ENCODE data around the gene TBC1D22A.
"Not testable (repeated sequence)": the region's sequence is repeated elsewhere in the genome, so short reads cannot be mapped to it uniquely, and the experiment has no call there.

The TBC1D22A gene

DNA sequence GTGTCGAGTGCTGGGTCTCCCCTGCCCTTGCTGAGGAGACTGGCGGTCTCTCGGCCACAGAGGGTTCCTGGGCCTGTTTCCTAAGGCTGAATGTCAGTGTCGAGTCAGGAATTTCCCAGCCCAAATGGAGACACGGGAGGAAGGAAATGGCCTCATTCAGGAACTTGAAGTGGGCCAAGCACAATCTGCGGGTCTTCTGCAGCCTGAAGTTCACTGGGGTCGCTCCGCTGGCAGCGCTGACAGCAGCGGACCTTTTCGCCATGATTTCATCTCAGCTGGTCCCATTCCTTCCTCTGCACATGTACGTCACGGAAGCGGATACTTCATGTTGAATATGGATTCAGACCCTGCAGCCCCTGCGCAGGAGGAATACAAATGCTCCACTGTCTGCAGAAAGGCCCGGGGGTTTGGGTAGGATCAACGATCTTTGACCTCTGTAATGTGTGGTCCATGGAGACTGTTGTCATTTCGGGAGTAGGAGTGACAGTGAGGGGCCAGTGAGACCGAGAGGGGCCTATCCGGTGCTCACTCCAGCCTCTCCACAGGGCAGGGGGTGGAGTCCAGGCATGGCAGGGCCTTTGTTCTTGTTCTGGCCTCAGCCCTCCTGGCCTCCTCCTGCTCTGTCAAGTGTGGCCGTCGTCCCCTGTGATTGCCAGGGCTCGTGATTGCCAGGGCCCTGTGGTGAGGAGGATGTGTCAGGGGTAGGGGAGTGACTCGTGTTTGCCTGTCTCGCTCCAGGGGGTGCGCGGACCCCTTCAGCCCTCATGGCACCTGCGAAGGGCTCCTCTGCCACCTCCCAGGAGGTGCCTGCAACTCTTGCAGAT lies 402.3 kb downstream of the TBC1D22A start:
- no peak for DNase-seq

DNA sequence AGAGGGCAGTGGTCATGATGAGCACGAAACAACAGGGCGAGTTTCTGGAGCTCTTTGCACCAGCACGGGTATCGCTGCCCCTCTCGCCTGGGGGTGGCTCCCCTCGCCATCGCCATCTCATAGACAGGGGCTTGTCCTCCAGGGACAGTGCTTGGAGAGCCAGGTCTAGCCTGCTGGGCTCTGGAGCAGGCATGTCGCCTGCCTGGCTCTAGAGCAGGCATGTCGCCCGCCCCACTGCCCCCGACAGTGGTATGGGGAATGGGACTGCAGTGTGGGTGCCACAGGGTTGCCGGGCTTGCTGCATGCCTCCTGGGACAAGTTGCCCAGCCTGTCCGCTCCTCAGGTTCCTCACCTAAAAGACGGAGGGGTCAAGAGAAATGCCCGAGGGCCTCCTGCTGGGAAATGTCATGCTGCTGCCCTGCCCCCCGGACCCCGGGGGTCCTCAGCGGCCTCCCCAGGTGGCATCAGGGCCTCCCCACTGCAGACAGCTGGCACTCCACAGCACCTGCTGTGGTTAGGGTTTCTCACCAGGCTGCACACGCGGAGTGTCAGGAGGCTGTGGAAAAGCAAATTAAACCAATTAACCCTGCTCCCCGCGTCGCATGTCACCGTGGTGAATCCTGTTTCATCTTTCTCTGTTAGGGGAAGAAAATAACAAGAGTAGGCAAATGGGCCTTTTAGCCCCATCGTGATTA lies 403.0 kb downstream of the TBC1D22A start:
- no peak for DNase-seq

DNA sequence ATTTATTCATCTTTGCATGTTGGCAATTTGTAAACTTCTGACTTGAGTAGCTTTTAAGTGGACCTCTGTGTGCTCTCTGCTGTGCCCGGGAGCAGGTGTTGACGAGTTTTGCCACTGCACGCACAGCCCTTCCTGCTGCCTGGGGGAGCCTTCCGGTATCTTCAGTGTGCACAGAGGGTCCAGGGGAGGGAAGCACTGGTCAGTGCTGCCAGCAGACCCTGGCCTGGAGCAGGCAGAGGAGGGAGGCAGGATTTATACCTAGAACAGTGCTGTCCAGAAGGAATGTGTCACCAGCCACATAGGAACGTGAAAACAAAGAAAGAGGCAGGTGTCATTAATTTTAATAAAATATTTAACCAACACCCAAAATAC lies 403.6 kb downstream of the TBC1D22A start:
- DNase-seq: no peak

DNA sequence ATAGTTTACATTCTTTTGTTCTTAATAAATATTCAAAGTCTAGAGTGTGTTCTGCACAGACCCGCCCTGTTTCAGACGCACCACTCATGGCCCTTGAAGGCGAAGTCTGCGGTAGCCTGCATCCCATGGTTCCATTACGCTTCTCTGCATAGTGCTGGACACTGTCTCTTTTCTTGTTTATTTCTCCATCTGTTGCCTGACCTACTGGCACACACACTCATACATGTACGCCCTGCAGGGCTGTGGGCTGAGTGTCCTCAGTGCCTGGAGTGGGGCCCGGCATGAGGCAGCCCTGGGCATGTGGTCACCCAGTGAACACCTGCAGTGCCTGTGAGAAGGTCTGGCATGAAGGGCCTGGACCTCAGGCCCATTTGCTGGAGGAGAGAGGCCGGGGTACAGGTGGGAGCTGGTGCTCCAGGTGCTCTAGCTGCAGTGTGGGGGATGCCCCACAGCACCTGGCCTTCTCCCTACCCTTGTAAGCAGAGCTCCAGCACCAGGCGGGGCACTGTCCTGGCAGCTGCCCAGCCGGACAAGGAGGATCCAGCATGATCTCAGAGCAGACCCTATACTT lies 404.1 kb downstream of the TBC1D22A start:
- DNase-seq: no peak

DNA sequence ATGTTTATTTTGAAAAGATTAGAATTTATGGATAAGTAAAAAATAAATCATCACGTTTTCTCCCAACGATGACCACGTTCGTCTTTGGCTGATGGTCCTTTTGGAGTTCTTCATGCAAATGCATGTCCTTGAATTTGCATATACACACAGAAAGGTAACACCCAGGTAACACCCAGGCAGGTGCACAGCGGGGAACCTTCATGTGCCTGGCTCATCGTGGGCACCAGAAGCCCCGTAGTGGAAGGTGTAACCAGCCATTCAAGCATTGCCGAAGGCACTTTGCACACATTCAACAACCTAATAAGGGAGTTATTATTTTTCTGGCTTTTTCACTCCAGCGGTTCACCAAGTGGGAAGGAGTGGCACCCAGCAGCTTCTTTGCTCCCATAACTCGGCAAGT lies 404.6 kb downstream of the TBC1D22A start:
- no peak for DNase-seq

DNA sequence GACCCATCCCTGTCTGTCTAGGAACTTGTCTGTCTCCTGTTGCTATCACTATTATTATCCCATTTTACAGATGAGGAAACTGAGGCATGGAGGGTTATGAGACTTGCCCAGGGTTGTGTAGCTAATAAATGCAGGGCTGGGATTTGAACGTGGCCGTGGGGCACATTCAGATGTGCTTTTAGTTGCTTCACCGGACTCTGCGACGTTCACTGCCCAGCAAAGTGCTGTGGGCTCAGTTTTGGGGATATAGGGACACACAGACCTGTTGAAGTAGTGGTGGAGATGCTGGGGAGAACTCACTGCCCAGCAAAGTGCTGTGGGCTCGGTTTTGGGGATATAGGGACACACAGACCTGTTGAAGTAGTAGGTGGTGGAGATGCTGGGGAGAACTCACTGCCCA lies 405.5 kb downstream of the TBC1D22A start:
- DNase-seq: not testable (repeated sequence)

DNA sequence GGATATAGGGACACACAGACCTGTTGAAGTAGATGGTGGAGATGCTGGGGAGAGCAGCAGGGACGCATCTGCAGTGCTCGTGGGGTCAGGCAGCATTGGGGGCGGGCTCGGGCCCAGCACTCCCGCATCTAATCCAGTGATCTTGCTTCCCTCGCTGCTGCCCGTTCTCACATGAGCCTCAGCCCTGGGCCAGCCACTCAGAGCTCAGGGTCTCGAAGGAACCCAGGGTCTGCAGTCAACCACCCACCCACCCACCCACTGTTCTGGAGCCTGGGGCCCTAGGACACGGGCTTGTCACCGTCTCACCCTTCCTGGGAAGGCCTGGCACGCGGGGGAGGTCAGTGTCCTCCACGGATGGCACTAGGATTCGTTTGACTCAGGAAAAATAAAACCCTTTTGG lies 406.0 kb downstream of the TBC1D22A start:
- DNase-seq: no peak

DNA sequence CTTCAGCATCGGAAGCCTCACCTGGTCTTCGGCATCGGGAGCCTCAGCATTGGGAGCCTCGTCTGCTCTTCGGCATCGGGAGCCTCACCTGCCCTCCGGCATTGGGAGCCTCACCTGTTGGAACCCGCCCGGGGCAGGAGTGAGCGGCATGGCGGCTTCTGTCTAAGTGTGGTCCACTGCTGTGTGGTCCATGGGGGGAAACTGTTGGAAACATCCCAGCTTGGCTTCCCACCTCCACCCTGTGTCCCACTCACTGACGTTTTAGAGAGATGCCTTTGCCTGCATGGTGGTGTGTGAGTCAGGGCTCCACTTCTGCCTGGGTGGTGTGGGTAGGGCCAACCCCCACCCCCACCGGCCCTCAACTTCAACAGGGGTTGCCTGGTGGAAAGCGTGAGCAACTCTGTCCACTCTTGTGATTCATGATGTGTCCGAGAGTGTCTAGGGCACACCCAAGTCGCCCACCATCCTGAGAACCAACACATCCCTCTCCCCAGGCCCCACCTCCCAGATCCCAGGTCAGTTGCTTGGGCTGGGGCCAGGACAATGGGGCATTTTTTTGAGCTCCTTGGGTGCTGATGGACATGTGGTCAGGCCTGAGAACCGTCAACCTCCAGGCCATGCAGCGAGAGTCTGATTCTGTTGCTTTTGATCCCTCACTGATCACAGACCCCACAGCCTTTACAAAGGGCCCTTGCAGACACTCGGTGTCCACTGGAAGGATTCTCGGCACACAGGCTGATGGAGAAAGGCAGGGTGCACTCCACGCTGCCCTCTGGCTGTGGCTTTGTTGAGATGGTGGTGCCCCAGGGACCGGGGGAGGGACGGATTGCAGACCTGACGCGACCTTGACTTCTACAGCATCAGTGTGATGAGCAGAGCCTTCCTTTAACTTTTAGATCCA lies 406.7 kb downstream of the TBC1D22A start:
- no peak for DNase-seq

DNA sequence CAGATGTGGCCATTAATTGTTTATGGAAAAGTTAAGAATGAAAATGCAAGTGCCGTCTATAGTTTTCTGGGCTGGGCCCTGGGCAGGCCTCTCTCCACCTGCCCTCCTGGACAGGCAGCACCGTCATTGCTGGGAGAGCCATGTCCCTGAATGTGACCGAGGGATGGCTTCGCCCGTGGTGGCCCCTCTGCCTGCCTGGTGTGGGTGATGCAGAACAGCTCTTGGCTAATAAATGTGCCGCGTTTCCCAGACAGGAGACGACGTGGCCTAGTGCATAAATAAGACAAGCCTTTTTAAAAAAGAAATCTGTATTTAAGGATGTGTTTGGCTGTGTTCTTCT lies 407.3 kb downstream of the TBC1D22A start:
- no peak for DNase-seq

DNA sequence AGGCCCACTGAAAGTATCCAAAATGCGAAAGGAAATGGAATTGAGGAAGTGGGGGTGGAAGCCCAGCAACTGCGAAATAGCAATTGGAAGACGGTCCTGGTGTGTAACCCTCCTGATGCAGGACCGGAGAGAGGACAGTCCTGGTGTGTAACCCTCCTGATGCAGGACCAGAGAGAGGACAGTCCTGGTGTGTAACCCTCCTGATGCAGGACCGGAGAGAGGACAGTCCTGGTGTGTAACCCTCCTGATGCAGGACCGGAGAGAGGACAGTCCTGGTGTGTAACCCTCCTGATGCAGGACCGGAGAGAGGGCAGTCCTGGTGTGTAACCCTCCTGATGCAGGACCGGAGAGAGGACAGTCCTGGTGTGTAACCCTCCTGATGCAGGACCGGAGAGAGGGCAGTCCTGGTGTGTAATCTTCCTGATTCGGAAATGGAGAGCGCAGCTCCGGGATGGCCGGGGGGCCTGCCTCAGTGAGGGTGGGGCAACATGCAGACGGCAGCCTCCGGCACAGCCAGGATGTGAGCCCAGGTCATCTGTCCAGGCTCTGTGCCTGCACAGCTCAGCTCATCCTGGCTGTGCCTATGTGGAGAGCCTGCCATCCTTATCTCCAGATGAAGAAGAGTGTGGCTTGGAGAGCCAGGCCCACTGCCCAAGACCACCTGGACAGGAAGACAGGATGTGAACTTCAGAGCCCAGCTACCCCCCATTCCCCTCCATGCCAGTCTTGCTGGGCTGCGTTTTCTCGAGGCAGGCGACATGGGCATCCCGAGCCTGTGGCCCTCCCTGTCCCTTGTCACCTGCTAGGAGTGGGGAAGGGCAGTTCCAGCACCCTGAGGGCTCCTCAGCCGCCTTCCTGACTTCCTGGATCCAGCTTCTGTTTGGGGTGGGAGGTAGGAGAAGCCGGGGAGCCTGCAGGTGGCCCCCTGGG lies 408.3 kb downstream of the TBC1D22A start:
- DNase-seq: not testable (repeated sequence)

DNA sequence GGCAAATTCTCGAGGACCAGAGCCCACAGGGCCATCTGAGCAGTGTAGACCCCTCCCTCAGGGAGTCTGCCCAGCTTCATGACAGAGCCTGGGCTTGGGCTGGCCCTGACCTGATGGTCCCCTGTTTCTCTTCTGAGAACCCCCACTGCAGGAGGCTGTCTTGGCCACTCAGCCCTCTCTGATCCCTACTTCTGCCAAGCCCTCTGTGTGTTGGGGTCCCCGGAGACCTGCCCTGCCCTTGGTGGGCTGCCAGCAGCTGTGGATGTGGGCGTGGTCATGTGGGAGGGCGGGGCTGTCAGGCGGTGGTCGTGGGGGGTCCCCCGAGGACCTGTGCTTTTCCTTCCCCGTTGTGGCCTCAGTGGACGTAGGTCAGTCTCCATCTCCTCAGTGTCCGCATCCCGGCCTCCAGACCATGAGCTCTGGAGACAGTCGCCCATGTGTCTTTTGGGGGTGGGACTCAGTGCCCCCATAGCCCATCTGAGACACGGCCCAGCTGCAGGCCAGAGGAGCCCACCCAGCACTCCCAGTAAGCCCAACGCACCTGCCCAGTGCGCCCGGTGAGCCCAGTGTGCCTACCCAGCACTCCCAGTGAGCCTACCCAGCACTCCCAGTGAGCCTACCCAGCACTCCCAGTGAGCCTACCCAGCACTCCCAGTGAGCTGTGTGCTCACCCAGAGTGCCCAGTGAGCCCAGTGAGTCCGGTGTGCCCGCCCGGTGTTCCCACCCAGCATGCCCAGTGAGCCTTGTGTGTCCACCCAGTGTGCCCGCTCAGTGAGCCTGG lies 409.2 kb downstream of the TBC1D22A start:
- DNase-seq: no peak

DNA sequence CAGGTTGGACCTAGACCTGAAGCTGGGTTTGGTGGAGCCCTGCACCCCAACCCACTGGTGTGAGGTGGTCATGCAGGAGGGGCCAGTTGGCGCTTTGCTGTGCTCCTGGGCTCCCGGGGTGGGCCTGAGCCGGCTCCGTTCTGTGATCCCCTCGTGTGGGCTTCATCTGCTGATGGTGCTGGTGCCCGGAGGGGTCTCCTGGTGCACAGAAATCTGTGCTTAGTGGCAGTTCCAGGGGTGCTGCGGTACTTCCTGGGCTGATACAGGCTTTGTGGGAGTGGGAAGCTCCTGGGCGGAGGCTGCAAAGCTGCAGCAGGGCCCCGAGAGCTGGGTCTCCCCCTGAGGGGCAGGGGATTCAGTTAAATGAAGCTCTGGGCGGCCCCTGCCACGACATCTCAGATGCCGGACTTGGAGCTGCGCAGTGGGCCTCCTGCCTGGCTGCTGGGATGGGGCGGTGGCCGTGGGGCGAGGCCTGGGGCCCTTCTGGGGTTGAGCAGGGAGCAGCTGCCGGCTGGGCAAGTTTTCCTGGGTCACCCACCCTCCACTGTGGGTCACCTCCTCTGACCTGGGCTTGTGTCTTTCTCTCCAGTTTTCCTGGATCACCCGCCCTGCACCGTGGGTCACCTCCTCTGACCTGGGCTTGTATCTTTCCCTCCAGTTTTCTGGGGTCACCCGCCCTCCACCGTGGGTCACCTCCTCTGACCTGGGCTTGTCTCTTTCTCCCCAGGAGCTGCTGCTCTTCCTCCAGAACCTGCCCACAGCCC lies 410.5 kb downstream of the TBC1D22A start:
- no peak for DNase-seq

DNA sequence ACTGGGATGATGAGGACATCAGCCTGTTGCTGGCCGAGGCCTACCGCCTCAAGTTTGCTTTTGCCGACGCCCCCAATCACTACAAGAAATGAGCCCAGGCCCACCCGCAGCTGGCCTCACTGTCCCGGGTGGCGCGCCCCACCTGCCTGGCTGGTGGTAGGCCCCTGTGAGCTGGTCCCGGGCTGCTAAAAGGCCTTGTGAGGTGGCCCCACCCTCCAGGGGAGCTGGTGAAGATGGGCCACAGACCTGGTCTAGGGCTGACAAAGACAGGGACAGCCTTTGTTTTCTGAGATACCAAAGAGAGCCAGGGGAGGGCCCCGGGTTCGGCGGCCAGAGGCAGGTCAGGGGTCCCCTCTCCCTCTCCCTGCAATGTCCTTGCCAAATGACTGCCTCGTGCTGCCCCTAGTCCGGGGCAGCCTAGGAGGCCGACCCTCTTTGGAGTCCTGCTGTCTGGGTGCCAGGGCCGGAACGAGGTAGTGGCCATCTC lies 411.1 kb downstream of the TBC1D22A start:
- DNase-seq: no peak

DNA sequence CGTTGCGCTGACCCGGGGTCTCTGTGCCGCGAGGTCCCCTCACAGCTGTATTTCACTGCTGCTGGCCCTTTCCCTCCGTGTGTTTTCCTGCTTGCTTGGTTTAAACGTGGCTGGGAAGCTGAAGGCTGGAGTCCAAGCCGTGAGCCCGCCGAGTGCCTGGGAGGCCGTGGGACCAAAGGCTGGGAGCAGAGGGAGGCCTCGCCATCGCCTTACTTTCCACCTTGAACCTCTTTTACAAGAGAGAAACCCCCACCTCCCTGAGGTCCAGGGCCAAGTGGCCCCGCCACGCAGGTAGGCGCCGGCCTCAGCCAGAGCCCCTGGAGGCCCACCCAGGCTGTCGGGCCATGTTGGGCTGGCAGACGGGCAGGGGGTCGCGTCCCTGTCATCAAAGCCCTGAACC lies 411.6 kb downstream of the TBC1D22A start:
- no peak for DNase-seq

DNA sequence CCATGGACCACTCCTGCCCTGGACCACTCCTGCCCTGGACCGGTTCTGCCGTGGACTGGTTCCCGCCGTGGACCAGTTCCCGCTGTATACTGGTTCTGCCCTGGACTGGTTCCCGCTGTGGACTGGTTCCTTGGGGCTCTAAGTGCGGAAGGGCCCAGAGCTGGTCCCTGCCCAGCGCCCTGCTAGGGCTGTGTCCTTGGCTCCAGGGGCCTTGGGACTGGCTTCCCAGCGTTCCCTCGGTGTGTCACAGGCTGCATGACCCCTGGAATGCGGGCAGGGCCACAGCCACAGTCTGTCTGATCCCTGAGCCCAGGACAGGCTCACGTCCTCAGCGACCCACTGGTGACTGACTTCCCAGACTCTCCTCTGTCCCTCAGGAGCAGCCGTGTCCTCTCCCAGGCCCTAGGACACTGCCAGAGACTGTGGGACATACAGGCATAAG lies 412.2 kb downstream of the TBC1D22A start:
- DNase-seq: no peak

DNA sequence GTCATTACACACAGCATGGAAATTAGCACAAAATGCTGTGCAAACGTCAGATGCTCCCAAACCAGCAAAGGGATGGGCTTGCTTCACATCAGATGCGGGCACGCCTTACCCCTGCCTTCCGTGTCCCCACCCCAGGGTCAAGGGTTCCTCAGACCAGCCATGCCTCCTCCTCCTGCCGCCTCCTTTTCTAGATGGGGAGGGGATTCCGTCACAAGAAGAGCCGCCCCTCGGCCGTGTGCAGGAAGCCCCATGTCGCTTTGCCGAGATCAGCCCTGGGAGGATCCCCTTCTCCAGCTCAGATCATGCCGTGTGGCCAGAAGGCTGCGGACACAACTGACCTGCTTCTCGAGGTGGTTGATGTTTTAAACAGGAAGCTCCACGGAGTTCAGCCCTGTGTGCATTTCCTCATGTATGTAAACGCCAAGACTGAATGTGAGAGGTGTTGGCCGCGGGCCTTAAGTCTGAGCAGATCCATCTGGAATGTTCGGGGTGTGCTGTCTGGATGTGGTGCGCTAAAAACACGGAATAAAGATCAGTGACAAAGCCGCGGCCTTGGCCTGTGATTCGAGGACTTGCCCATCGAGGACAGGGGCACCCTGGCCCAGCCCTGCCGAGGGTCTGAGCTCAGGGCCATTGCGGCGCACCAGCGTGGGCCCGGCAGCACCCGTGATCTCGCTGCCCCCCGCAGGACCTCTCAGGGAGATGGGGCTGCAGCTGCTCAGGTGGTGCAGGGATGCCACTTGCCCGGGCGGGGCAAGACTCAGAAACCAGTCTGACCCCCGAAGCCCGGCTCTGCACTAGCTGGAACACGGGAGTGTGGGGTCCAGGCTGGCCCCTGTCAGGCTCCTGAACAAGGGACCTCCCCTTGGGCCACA lies 412.9 kb downstream of the TBC1D22A start:
- DNase-seq: no peak

DNA sequence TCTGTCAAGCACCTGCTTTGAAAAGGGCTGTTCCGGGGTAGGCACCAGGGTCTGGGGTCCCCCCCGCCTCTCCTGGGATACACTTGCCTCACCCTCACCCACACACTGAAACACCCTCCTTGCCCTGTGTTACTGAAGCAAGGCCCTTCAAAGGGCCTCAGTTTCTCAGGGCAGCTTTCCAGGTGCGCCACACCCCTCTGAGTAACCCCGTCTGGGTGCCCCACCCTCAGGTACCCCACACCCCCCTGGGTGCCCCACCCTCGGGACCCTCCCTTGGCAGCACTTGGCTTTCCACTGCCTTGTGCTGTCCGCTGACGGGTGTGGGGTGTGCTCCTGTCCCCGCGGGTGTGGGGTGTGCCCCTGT lies 413.6 kb downstream of the TBC1D22A start:
- no peak for DNase-seq

DNA sequence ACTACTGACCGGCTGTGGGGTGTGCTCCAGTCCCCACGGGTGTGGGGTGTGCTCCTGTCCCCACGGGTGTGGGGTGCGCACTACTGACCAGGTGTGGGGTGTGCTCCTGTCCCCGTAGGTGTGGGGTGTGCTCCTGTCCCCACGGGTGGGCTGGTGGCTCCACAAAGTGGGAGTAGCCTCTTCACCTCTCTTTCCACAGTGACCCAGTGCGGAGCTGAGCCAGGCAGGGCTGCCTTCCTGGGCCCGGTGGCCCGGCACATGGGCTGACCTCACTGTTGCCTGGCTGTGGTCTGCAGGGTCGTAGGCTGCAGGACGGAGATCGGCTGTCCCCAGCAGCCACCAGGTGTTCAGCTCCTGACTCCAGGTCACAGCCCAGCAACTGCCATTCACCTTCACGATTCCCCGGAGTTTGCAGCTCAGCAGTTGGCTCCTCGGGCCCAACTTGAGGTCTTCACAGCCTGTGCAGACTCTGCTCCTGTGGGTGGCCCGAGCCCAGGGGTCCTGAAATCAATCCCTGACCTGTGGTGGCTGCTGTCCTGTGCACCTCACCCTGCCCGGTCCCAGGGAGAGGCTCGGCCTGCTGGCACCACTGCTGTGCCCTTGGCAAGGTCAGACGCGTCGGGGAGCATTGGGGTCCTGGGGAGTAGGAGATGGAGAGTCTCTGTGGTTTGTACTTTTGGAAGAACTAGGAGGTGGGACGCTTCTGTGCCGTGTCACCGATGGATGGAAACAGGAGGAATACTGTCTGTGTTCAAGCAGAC lies 414.3 kb downstream of the TBC1D22A start:
- no peak for DNase-seq
